HepG2 (cell line): Measurements from ENCODE around the gene PXDC1.

Experiments
- CTCF ChIP-seq: sonication (generic); formaldehyde crosslinking; IDR thresholded peaks from 2 replicates; pipeline ENCODE4 v1.5.0; 2020; ENCODE audit warnings: mild to moderate bottlenecking, missing genetic modification reagents, moderate library complexity
- FOXO4 ChIP-seq: sonication (generic); formaldehyde crosslinking; conservative IDR thresholded peaks from 2 replicates; pipeline ENCODE4 v1.8.1; 2023; ENCODE audit warnings: missing genetic modification reagents
- FOXP4 ChIP-seq: sonication (generic); formaldehyde crosslinking; IDR thresholded peaks from 2 replicates; pipeline ENCODE4 v1.4.0; 2020; ENCODE audit warnings: missing genetic modification reagents
- SRF ChIP-seq: IDR thresholded peaks from 2 replicates; pipeline ENCODE4 v1.6.1; 2011; ENCODE audit warnings: mild to moderate bottlenecking, low read depth, low read length, moderate library complexity
- SUZ12 ChIP-seq: fragments of 150-350 bp; IDR thresholded peaks from 2 replicates; pipeline ENCODE4 v1.6.1; 2014; ENCODE audit warnings: low read depth, low read length
- XRCC5 ChIP-seq: fragments of 200-400 bp; formaldehyde crosslinking; optimal IDR thresholded peaks from 2 replicates; pipeline ENCODE3; 2017; ENCODE audit warnings: mild to moderate bottlenecking, low read length
- ZBTB44 ChIP-seq: sonication (generic); formaldehyde crosslinking; IDR thresholded peaks from 2 replicates; pipeline ENCODE4 v1.4.0; 2020; ENCODE audit warnings: missing genetic modification reagents
- ZNF609 ChIP-seq: sonication (generic); formaldehyde crosslinking; IDR thresholded peaks from 2 replicates; pipeline ENCODE4 v1.4.0; 2020; ENCODE audit warnings: mild to moderate bottlenecking, missing genetic modification reagents, borderline replicate concordance
- ZNF644 ChIP-seq: IDR thresholded peaks from 2 replicates; pipeline ENCODE4 v1.6.1; 2016; ENCODE audit warnings: low read depth
- ZNF740 ChIP-seq: sonication (generic); formaldehyde crosslinking; IDR thresholded peaks from 2 replicates; pipeline ENCODE4 v1.4.0; 2020; ENCODE audit warnings: missing genetic modification reagents

- no peak for TF ChIP-seq ZNF644 (CRISPR knock-in tag)
- no peak for TF ChIP-seq SRF
- TF ChIP-seq CTCF (CRISPR knock-in tag) = no peak
- no peak for TF ChIP-seq ZNF609 (CRISPR knock-in tag)
- no peak for TF ChIP-seq SUZ12
- TF ChIP-seq FOXP4 (CRISPR knock-in tag) = no peak
- no peak for TF ChIP-seq ZBTB44 (CRISPR knock-in tag)
- TF ChIP-seq XRCC5 = no peak
- TF ChIP-seq ZNF740 (CRISPR knock-in tag) = no peak
- no peak for TF ChIP-seq FOXO4 (CRISPR knock-in tag)
Measured at GRCh38 chr6:3727036-3727435, 24.5 kb downstream of the PXDC1 start.
